Stimulated activated CD8-positive, alpha-beta memory T cell treated with anti-CD3 and anti-CD28 coated beads, Interleukin-7, amount 100 ng/mL, for 48 hours (primary cell): ENCODE results near the gene RAB35.

Experiments used
- DNase-seq, 2 donors: peaks; one replicate each; pipeline ENCODE4 v3.0.0-alpha.2; 2020; ENCODE audit warnings: low read depth in 1 of 2; ENCODE audit errors: extremely low read depth in 1 of 2

Gene RAB35

GRCh38 chr12:120116441-120116791 is at the start of gene RAB35:
Gene RAB35 (minus strand): TSS chr12:120116753. CDS start chr12:120116650, 103 bp downstream.
- DNase-seq: no peak

- DNase-seq: no peak
Observed at GRCh38 chr12:120164293-120164692, 47.7 kb upstream of the RAB35 start.

GRCh38 chr12:120162763-120163162 is 46.2 kb upstream of the RAB35 start:
- no peak for DNase-seq

GRCh38 chr12:120161852-120162251 is 45.3 kb upstream of the RAB35 start:
- no peak for DNase-seq

GRCh38 chr12:120159509-120160237 is 43.1 kb upstream of the RAB35 start:
- DNase-seq: no peak

- no peak for DNase-seq
Observed at GRCh38 chr12:120158351-120158750, 41.8 kb upstream of the RAB35 start.

GRCh38 chr12:120157678-120158077 is 41.1 kb upstream of the RAB35 start:
- no peak for DNase-seq

- DNase-seq: no peak
Observed at GRCh38 chr12:120156315-120157259, 40.0 kb upstream of the RAB35 start.

GRCh38 chr12:120155072-120155471 is 38.5 kb upstream of the RAB35 start:
- no peak for DNase-seq

GRCh38 chr12:120150919-120151525 is 34.5 kb upstream of the RAB35 start:
- no peak for DNase-seq

- no peak for DNase-seq
Observed at GRCh38 chr12:120148011-120148410, 31.5 kb upstream of the RAB35 start.

GRCh38 chr12:120145164-120145563 is 28.6 kb upstream of the RAB35 start:
- no peak for DNase-seq

GRCh38 chr12:120144215-120144614 is 27.7 kb upstream of the RAB35 start:
- DNase-seq: no peak

- no peak for DNase-seq
Observed at GRCh38 chr12:120142231-120142877, 25.8 kb upstream of the RAB35 start.

- DNase-seq: no peak
Observed at GRCh38 chr12:120141336-120141735, 24.8 kb upstream of the RAB35 start.

GRCh38 chr12:120140603-120141002 is 24.1 kb upstream of the RAB35 start:
- DNase-seq: no peak

GRCh38 chr12:120139958-120140357 is 23.4 kb upstream of the RAB35 start:
- DNase-seq: no peak

GRCh38 chr12:120138366-120138765 is 21.8 kb upstream of the RAB35 start:
- DNase-seq: no peak

- no peak for DNase-seq
Observed at GRCh38 chr12:120137833-120138232, 21.3 kb upstream of the RAB35 start.

- no peak for DNase-seq
Observed at GRCh38 chr12:120136093-120136770, 19.7 kb upstream of the RAB35 start.
